ENCODE results near the gene PRDM7.

GRCh38 chr16:90055371-90055770 lies 21.8 kb downstream of the PRDM7 start:
- TF ChIP-seq CTCF (IDR thresholded peaks at IDR 0.05; ENCODE audit: insufficient read depth, low read depth, low read length) (no peak), EZH2 (IDR thresholded peaks at IDR 0.05; ENCODE audit: insufficient read depth, low read length) (no peak)
